K562 (cell line): Measurements from ENCODE around the gene ASMT. TPM values are rescaled to one million over a fixed set of nuclear protein-coding genes. Genes with fewer than 3 reads are reported as not detected.

ENCODE experiments used
- ATAC-seq: fragments of 200-7000 bp; cut with Tn5 transposase; 3 replicates; pipeline ENCODE4 v1.9.1; 2020; ENCODE audit warnings: moderate library complexity
- BruUV-seq: library from RNA; stranded (reverse); fragments of 400-500 nt; replicated peaks from 2 replicates; lab custom pipeline; 2021; lab: Mats Ljungman, UMichigan
- CTCF ChIA-PET: fragments of 300-600 bp; formaldehyde crosslinking; extraction: SDS; loops from one replicate; lab custom pipeline; 2021; ENCODE audit warnings: low intra/inter-chr PET ratio; lab: Yijun Ruan, JAX
- POLR2A ChIA-PET: fragments of 300-600, 350-650 bp; sonication (Branson Sonifier 250); formaldehyde crosslinking; extraction: SDS; loops from one replicate; lab custom pipeline; 2021; ENCODE audit warnings: antibody characterized with exemption, inconsistent platforms; lab: Yijun Ruan, JAX
- DNase-seq, 4 experiments: peaks; one replicate each; pipeline versions ENCODE4 v3.0.0 to v3.0.0-alpha.2; 2011 to 2018; ENCODE audit warnings: low spot score in 3 of 4, mixed read lengths in 3 of 4; ENCODE audit errors: extremely low read depth in 1 of 4
- FAIRE-seq: peaks from 2 replicates; lab custom pipeline; 2011; peaks lifted over from hg19 to GRCh38; lab: Jason Lieb, UNC
- H2AFZ ChIP-seq: 2 replicates; pipeline ENCODE4 v1.6.0; 2011; ENCODE audit warnings: low read depth, low read length, control low read depth, inconsistent platforms
- H3K27ac ChIP-seq: fragments of 200-600 bp; 3 replicates; pipeline ENCODE4 v1.8.0; 2011; ENCODE audit warnings: low read depth, mild to moderate bottlenecking, control low read depth, inconsistent platforms, low read length, moderate library complexity, mixed read lengths; ENCODE audit errors: extremely low read depth
- H3K27me3 ChIP-seq, 2 experiments: fragments of 300-600 bp in 1 of 2; 2 replicates in 1 of 2; 3 replicates in 1 of 2; pipeline versions ENCODE4 v1.6.0 to v1.8.0; 2011; ENCODE audit warnings: inconsistent platforms in 2 of 2, low read length in 2 of 2, mild to moderate bottlenecking in 1 of 2, mixed read lengths in 1 of 2, moderate library complexity in 1 of 2; ENCODE audit not compliant: control insufficient read depth in 2 of 2, insufficient read depth in 2 of 2
- H3K36me3 ChIP-seq: fragments of 300-600 bp; 3 replicates; pipeline ENCODE4 v1.8.0; 2011; ENCODE audit warnings: mild to moderate bottlenecking, low read length, inconsistent platforms; ENCODE audit not compliant: control insufficient read depth, insufficient read depth
- H3K4me1 ChIP-seq, 2 experiments: fragments of 200-600 bp in 1 of 2; replicated peaks in 1 of 2; 2 replicates in 1 of 2; 3 replicates in 1 of 2; pipeline versions ENCODE4 v1.5.1 to v1.8.0; 2011; ENCODE audit warnings: inconsistent platforms in 2 of 2, low read length in 2 of 2, mild to moderate bottlenecking in 1 of 2, mixed read lengths in 1 of 2, moderate library complexity in 1 of 2; ENCODE audit not compliant: control insufficient read depth in 2 of 2, insufficient read depth in 2 of 2
- H3K4me2 ChIP-seq: 2 replicates; pipeline ENCODE4 v1.6.1; 2011; ENCODE audit warnings: low read length, control low read depth, inconsistent platforms, mixed read lengths; ENCODE audit not compliant: insufficient read depth
- H3K4me3 ChIP-seq: fragments of 200-600 bp; sonication (generic), shearing (Covaris generic); 2 replicates; pipeline ENCODE4 v1.5.1; 2016; ENCODE audit warnings: control low read depth, inconsistent platforms
- H3K79me2 ChIP-seq: fragments of 200-600 bp; 3 replicates; pipeline ENCODE4 v1.8.0; 2011; ENCODE audit warnings: low read length, inconsistent platforms; ENCODE audit not compliant: control insufficient read depth, insufficient read depth
- H3K9ac ChIP-seq, 2 experiments: 2 replicates each; pipeline versions ENCODE4 v1.6.0 to v1.6.1; 2011; ENCODE audit warnings: low read depth in 2 of 2, low read length in 2 of 2, control low read depth in 1 of 2, inconsistent platforms in 1 of 2, mild to moderate bottlenecking in 1 of 2, mixed read lengths in 1 of 2; ENCODE audit not compliant: insufficient read depth in 1 of 2
- H3K9me1 ChIP-seq: one replicate; pipeline ENCODE4 v1.6.0; 2011; ENCODE audit warnings: inconsistent platforms, mild to moderate bottlenecking, low read length, moderate library complexity; ENCODE audit not compliant: control insufficient read depth, insufficient read depth
- H3K9me3 ChIP-seq: replicated peaks from 2 replicates; pipeline ENCODE4 v1.5.1; 2011; ENCODE audit warnings: low read depth, low read length, inconsistent platforms; ENCODE audit not compliant: control insufficient read depth, insufficient read depth
- H4K20me1 ChIP-seq: replicated peaks from 2 replicates; pipeline ENCODE4 v1.6.1; 2011; ENCODE audit warnings: low read length, inconsistent platforms, mixed read lengths; ENCODE audit not compliant: control insufficient read depth, insufficient read depth
- KLF13 ChIP-seq: fragments of 450-650 bp; IDR thresholded peaks from 2 replicates; pipeline ENCODE4 v1.6.1; 2016; ENCODE audit warnings: missing genetic modification characterization, low read depth, mild to moderate bottlenecking, missing compliant biosample characterization, moderate library complexity, borderline replicate concordance
- MAFF ChIP-seq: IDR thresholded peaks from 2 replicates; pipeline ENCODE4 v1.6.1; 2012; ENCODE audit warnings: low read length, improper control_type of control experiment
- POLR2G ChIP-seq: fragments of 200-400 bp; formaldehyde crosslinking; IDR thresholded peaks from 2 replicates; pipeline ENCODE4 v1.6.1; 2017; ENCODE audit warnings: low read depth, mild to moderate bottlenecking, antibody characterized with exemption, low read length, moderate library complexity
- RBFOX2 ChIP-seq: fragments of 200-400 bp; formaldehyde crosslinking; IDR thresholded peaks from 2 replicates; pipeline ENCODE4 v1.6.1; 2017; ENCODE audit warnings: low read depth, mild to moderate bottlenecking, low read length, moderate library complexity
- SIN3A ChIP-seq, 2 experiments: fragments of 150-350 bp in 1 of 2; IDR thresholded peaks; 2 replicates each; pipeline ENCODE4 v1.6.1; 2011 to 2016; ENCODE audit warnings: borderline replicate concordance in 2 of 2, low read depth in 2 of 2, low read length in 2 of 2, mild to moderate bottlenecking in 2 of 2, moderate library complexity in 2 of 2; ENCODE audit not compliant: control insufficient read depth in 1 of 2
- SP2 ChIP-seq: IDR thresholded peaks from 2 replicates; pipeline ENCODE4 v1.6.1; 2011; ENCODE audit warnings: mild to moderate bottlenecking, low read depth, low read length, moderate library complexity; ENCODE audit not compliant: poor library complexity, severe bottlenecking; ENCODE audit errors: extremely low read depth
- SRSF7 ChIP-seq: fragments of 200-400 bp; formaldehyde crosslinking; optimal IDR thresholded peaks from 2 replicates; pipeline ENCODE3; 2017; ENCODE audit warnings: mild to moderate bottlenecking, low read depth, low read length
- ZNF583 ChIP-seq: fragments of 250-450 bp; sonication (Bioruptor Pico); IDR thresholded peaks from 2 replicates; pipeline ENCODE4 v1.4.0; 2020
- WGBS: fragments of 100-300 bp; shearing (Covaris generic); methylation state at CpG from one replicate; pipeline ENCODE4 v1.1.6; 2016; ENCODE audit warnings: low coverage, mixed read lengths; ENCODE audit not compliant: insufficient coverage; ENCODE audit errors: missing lambda C conversion rate; 5-methylcytosine and 5-hydroxymethylcytosine counted together
- in situ Hi-C: fragments of 300-500 bp; cut with MboI; formaldehyde crosslinking; loops from 4 replicates; pipeline ENCODE4 v1.15.0; 2018; ENCODE audit warnings: inconsistent platforms, mixed read lengths
- intact Hi-C: fragments of 100-400 bp; cut with micrococcal nuclease; formaldehyde crosslinking; loops from 2 replicates; pipeline ENCODE4 v1.14.2; 2022
- polyA plus RNA-seq, 8 experiments: library from polyadenylated mRNA; depleted of rRNA in 4 of 8; stranded (reverse) in 5 of 8; unstranded in 3 of 8; fragments of >200 nt; fragmentation: Nextera tagmentation in 2 of 8; fragmentation: Illumina TruSeq in 1 of 8; extraction: Ambion mirVana in 2 of 8; extraction: Trizol in 1 of 8; gene quantifications; 2 replicates each; pipeline versions ENCODE4 v1.2.1 to v1.2.3, GENCODE V29; 2011 to 2014; ENCODE audit warnings: inconsistent platforms in 1 of 8, missing spikeins in 1 of 8
- total RNA-seq, 7 experiments: library from RNA; depleted of rRNA in 6 of 7; stranded (reverse); fragments of >200 nt in 6 of 7; fragmentation: Illumina TruSeq in 2 of 7; extraction: Trizol in 2 of 7; gene quantifications; 2 replicates each; pipeline versions ENCODE4 v1.2.1 to v1.2.3, GENCODE V29; 2011 to 2021; ENCODE audit warnings: low replicate concordance in 1 of 7
- TF ChIP-seq, protein P1 (sequence below): fragments of 250-450 bp; sonication (Bioruptor Pico); IDR thresholded peaks from 2 replicates; pipeline ENCODE4 v1.5.0; 2020; ENCODE audit warnings: mild to moderate bottlenecking, borderline replicate concordance
- TF ChIP-seq, protein P2 (sequence below): IDR thresholded peaks from 2 replicates; pipeline ENCODE4 v1.6.1; 2012; ENCODE audit warnings: low read depth, low read length, improper control_type of control experiment, borderline replicate concordance

Gene ASMT
- total and polyA plus RNA-seq, 9 of the 15 experiments (the other 6 are each of a cell fraction or from before 2014, with no cell fraction given), result 0.06 TPM; not detected in 8

DNA sequence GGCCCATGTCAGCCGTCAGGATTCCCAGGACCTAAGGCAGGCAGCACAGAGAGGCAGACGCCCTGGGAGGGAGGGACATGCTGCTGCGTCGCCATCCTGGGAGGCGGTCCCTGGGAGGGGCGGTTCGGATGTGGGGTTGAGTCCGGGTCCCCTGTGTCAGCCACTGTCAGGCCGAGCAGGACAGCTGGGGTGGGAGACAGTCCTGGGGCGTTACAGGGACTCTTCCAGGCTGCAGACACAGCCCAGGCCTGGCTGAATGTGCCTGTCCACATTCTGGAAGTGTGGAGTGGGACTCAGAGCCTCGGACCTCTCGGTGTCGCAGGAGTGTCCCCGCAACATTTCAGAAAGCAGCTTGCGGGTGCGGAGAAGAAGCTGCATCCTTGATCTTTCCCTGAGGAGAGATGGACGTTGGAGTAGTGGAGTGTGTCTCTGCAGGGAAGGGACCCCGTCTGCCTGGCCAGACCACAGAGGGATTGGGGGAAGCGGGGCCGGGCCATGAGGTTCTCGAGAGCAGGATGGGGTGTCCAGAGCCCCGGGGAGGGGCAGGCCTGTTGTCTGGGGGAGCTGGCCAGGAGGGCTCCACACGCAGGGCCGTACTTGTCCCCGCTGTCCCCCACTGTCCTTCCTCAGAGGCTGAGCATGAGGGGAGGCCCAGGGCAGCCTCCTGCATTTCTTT lies 17.4 kb upstream of the ASMT start:
- H3K9ac ChIP-seq, result no peak overlapping the region

DNA sequence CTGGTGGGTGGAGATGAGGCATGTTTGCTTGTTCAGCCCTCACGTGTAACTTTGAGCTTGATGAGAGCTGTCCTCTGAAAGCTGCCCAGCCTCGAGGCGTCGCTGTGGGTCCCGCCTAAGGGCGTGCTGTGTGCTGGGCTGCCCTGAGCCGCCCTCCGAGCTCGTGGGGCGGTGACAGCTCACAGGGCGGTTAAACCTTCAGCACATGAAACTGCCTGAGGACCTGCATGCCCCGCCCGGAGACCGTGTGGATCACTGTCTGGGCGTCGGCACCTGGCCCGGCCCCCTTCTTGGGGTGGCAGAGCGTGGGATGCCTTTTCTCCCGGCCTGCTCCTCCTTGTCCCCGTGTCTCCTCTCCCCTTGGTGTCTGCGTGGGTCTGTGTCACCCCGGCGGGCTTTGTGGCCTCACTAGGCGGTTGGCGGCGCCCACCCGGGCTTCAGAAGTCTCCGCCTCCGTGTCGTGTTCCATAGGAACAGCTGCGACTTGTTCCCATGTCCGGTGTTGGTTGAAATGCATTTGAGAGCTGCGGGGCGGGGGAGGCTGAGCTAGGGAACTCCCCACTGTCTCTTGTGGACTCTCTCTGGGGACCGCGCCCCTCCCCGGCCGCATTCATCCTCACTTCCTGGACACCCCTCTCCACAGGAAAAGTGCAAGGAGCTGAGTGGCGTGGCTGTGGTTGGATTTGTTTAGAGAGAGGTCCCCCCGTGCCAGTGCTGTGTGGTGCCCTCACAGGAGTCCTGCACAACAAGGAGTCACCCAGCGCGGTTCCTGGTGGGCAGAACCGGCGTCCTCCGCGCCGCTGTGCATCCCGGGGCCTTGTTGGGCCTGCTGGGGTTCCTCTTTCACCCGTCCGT lies 16.6 kb upstream of the ASMT start:
- H3K4me3 ChIP-seq, result no peak overlapping the region
- DNase-seq (peak in 1 of 4 experiments; percentile 19), ATAC-seq (no peak), FAIRE-seq (no peak)
- H3K79me2 ChIP-seq, result peaks cover 22% of the 10 kb centered on the region
- intact Hi-C loops (no loop called here), in situ Hi-C loops (no loop called here)
- no peak overlapping the region for H2AFZ ChIP-seq
- ChIA-PET CTCF (no interaction called here), POLR2A (no interaction called here)
- no TSS peak for BruUV-seq
- H4K20me1 ChIP-seq, result peaks cover 5% of the 10 kb centered on the region; the same call in 1 of the 2 replicates
- H3K9me3 ChIP-seq, result no peaks in the 10 kb centered on the region
- no peak overlapping the region for H3K4me2 ChIP-seq
- H3K36me3 ChIP-seq, result peaks cover 86% of the 10 kb centered on the region; the same call in 2 of the 3 replicates
- no peak overlapping the region for H3K9ac ChIP-seq
- peaks cover 0 to 21% of the 10 kb centered on the region in 2 experiments; a peak in 2 of 5 replicates for H3K4me1 ChIP-seq
- H3K9me1 ChIP-seq, result no peaks in the 10 kb centered on the region
- 93% methylated on average over 19 of the region's 50 CpGs for WGBS
- H3K27me3 ChIP-seq, result no peaks in the 10 kb centered on the region
- no peak overlapping the region for H3K27ac ChIP-seq
- TF ChIP-seq SRSF7 (no peak), ZNF583 (CRISPR knock-in tag) (no peak), MAFF (no peak), SP2 (no peak), KLF13 (tag) (no peak)
- TF ChIP-seq, protein P1, sequence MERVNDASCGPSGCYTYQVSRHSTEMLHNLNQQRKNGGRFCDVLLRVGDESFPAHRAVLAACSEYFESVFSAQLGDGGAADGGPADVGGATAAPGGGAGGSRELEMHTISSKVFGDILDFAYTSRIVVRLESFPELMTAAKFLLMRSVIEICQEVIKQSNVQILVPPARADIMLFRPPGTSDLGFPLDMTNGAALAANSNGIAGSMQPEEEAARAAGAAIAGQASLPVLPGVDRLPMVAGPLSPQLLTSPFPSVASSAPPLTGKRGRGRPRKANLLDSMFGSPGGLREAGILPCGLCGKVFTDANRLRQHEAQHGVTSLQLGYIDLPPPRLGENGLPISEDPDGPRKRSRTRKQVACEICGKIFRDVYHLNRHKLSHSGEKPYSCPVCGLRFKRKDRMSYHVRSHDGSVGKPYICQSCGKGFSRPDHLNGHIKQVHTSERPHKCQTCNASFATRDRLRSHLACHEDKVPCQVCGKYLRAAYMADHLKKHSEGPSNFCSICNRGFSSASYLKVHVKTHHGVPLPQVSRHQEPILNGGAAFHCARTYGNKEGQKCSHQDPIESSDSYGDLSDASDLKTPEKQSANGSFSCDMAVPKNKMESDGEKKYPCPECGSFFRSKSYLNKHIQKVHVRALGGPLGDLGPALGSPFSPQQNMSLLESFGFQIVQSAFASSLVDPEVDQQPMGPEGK, result no peak
- TF ChIP-seq, protein P2, sequence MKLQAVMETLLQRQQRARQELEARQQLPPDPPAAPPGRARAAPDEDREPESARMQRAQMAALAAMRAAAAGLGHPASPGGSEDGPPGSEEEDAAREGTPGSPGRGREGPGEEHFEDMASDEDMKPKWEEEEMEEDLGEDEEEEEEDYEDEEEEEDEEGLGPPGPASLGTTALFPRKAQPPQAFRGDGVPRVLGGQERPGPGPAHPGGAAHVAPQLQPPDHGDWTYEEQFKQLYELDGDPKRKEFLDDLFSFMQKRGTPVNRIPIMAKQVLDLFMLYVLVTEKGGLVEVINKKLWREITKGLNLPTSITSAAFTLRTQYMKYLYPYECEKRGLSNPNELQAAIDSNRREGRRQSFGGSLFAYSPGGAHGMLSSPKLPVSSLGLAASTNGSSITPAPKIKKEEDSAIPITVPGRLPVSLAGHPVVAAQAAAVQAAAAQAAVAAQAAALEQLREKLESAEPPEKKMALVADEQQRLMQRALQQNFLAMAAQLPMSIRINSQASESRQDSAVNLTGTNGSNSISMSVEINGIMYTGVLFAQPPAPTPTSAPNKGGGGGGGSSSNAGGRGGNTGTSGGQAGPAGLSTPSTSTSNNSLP, result no peak

More for the DNA sequence above, 17.4 kb upstream of the ASMT start:
- no peak for ATAC-seq
- no peak for FAIRE-seq
- peaks cover 13% of the 10 kb centered on the region for H4K20me1 ChIP-seq
- intact Hi-C loops, result no loop called here
- 100% methylated on average over 2 of the region's 25 CpGs for WGBS
- peak; percentile 32; the same call in 1 of the 2 replicates for TF ChIP-seq RBFOX2
- TF ChIP-seq SIN3A (IDR thresholded peaks at IDR 0.05; ENCODE audit: borderline replicate concordance in 2 of 2, control insufficient read depth in 1 of 2, low read depth in 2 of 2, low read length in 2 of 2), result no peak
- TF ChIP-seq POLR2G, result 0 out of 2 replicates have a peak, but pooled peaks have one; percentile 37
- TF ChIP-seq, all 486 proteins: peak for 2
- peaks cover 90% of the 10 kb centered on the region; the same call in 2 of the 3 replicates for H3K36me3 ChIP-seq
- H3K9me3 ChIP-seq, result no peaks in the 10 kb centered on the region
- H3K4me2 ChIP-seq, result no peak overlapping the region
- DNase-seq, result no peak
- H2AFZ ChIP-seq, result no peak overlapping the region
- H3K27me3 ChIP-seq, result no peaks in the 10 kb centered on the region
- peaks cover 30% of the 10 kb centered on the region for H3K79me2 ChIP-seq
- H3K4me3 ChIP-seq, result no peak overlapping the region
- CTCF ChIA-PET, result no interaction called here
- H3K4me1 ChIP-seq, result peaks cover 0 to 29% of the 10 kb centered on the region in 2 experiments; a peak in 2 of 5 replicates
- POLR2A ChIA-PET, result no interaction called here
- H3K9me1 ChIP-seq, result no peaks in the 10 kb centered on the region
- no TSS peak for BruUV-seq
- no peak overlapping the region for H3K27ac ChIP-seq
- in situ Hi-C loops, result no loop called here
